ENCODE data around the gene ATAD1.
"Not testable (repeated sequence)": the region's sequence is repeated elsewhere in the genome, so short reads cannot be mapped to it uniquely, and the experiment has no call there.

DNA sequence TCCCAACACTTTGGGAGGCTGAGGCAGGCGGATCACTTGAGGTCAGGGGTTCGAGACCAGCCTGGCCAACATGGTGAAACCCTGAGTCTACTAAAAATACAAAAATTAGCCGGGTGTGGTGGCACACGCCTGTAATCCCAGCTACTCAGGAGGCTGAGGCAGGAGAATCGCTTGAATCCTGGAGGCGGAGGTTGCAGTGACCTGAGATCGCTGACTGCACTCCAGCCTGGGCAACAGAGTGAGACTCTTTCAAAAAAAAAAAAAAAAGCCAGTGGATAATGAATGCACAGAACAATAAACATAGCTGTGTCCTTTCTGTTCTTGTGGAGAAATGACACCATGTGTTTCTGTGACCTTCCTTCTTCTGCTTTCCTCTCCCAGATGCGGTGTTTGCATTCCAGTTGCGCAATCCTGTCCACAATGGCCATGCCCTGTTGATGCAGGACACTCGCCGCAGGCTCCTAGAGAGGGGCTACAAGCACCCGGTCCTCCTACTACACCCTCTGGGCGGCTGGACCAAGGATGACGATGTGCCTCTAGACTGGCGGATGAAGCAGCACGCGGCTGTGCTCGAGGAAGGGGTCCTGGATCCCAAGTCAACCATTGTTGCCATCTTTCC lies 74.9 kb downstream of the ATAD1 start:
- TF ChIP-seq, protein P1, sequence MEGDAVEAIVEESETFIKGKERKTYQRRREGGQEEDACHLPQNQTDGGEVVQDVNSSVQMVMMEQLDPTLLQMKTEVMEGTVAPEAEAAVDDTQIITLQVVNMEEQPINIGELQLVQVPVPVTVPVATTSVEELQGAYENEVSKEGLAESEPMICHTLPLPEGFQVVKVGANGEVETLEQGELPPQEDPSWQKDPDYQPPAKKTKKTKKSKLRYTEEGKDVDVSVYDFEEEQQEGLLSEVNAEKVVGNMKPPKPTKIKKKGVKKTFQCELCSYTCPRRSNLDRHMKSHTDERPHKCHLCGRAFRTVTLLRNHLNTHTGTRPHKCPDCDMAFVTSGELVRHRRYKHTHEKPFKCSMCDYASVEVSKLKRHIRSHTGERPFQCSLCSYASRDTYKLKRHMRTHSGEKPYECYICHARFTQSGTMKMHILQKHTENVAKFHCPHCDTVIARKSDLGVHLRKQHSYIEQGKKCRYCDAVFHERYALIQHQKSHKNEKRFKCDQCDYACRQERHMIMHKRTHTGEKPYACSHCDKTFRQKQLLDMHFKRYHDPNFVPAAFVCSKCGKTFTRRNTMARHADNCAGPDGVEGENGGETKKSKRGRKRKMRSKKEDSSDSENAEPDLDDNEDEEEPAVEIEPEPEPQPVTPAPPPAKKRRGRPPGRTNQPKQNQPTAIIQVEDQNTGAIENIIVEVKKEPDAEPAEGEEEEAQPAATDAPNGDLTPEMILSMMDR (conservative IDR thresholded peaks at IDR 0.05), result not testable (repeated sequence)
- TF ChIP-seq EZH2 (IDR thresholded peaks at IDR 0.05; ENCODE audit: low read depth), result not testable (repeated sequence)
